ENCODE measurements around the gene ADD3.

The ADD3 gene

GRCh38 chr10:109971634-109972033, 36.1 kb upstream of the ADD3 start:
- no peak for DNase-seq (ENCODE audit: low read depth in 2 of 2)
- TF ChIP-seq CTCF (IDR thresholded peaks at IDR 0.05; ENCODE audit: low read depth, low read length) = no peak
- H3K4me3 ChIP-seq (replicated peaks in 1 of 2; ENCODE audit: low read depth in 2 of 2, low read length in 2 of 2) = no peak overlapping the region

DNA sequence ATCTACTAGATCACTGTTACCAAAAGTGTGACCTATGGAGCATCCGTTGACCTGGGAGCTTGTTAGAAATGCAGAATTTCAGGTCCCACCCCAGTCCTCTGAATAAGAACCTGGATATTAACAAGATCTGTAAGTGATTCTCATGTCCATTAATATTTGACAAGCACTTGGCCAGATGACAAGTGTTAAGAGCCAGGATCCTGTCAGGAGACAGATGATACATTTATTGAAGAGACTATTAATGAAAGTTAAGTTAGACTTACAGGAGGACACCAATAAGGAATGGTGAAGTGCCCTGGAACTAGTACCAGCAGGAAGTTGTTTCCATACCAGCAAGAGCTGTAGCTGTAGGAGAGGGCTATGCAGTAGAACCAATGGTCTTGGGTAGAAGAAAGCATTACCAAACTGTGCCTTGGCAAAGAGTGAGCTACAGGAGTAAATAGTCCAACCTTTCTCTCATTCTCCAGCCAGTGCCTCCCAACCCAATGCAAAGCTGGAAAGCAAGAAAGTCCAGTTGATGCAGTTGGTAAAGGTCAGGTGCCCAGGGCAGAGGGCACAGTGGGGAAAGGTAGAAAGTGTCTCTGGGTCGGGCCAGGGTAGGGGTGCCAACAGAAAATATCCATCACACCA, 35.3 kb upstream of the ADD3 start:
- no peak for DNase-seq (ENCODE audit: low read depth in 2 of 2)
- no peak for TF ChIP-seq CTCF (IDR thresholded peaks at IDR 0.05; ENCODE audit: low read depth, low read length)
- H3K4me3 ChIP-seq (replicated peaks in 1 of 2; ENCODE audit: low read depth in 2 of 2, low read length in 2 of 2) = no peak overlapping the region

DNA sequence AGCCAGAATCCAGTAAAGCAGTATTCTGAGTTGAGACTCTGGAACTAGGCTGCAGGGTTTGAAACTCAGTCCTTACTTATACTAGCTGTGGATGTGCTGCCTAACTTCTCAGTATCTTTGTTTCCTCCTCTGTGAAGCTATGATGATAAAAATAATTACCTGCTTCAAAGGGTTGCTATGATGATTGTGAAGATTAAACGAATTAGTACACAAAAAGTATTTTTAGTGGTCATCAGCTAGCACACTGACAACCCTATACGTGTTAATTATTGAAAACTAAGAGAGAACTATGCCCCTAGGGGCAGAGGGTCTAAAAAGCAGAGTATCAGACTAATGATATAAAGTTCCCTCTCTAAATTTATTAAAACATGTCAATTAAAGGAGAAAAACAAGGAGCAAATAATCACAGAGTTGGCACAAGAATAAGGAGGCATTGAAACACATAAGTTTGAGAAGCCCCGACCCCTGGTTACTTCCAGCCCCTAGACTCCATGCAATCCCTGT, 34.4 kb upstream of the ADD3 start:
- H3K4me3 ChIP-seq (replicated peaks in 1 of 2; ENCODE audit: low read depth in 2 of 2, low read length in 2 of 2) = no peak overlapping the region
- no peak for TF ChIP-seq CTCF (IDR thresholded peaks at IDR 0.05; ENCODE audit: low read depth, low read length)
- no peak for DNase-seq (ENCODE audit: low read depth in 2 of 2)

DNA sequence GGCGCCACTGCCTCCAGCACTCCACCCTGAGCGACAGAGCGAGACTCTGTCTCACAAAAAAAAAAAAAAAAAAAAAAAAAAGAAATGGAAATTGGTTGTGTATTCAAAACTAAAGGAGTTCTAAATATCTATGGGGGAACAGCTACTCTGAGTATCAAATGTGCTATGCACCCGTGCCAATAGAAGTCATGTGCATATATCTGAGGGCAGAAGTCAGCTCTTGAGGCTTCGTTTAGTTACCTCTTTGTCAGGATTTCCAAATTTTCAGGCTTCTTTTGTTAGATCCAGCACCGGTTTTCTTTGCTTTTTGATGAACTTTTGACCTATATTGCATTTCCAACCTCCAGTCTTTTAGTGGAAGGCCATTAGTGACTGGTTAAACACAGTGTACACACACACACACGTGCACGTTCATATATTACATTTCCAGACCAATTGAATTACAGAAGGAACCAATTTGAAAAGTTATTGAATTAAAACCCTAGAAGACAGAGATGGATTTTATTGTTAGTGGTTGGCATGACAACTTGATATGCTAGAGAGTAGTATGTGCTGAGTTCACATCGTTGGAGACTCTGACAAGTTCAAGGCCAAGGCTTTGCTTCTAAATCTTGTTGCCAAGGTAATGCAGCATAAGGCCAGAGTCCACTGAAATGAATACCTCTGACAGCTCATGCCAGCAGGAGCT, 33.1 kb upstream of the ADD3 start:
- DNase-seq (ENCODE audit: low read depth in 2 of 2) = peak in 1 of 2 donors; percentile 69
- no peak overlapping the region for H3K4me3 ChIP-seq (replicated peaks in 1 of 2; ENCODE audit: low read depth in 2 of 2, low read length in 2 of 2)
- no peak for TF ChIP-seq CTCF (IDR thresholded peaks at IDR 0.05; ENCODE audit: low read depth, low read length)

- no peak for DNase-seq (ENCODE audit: low read depth in 2 of 2)
- H3K4me3 ChIP-seq (replicated peaks in 1 of 2; ENCODE audit: low read depth in 2 of 2, low read length in 2 of 2) = no peak overlapping the region
- TF ChIP-seq CTCF (IDR thresholded peaks at IDR 0.05; ENCODE audit: low read depth, low read length) = no peak
Observed at GRCh38 chr10:109975244-109976190, 32.3 kb upstream of the ADD3 start.

GRCh38 chr10:109976681-109977080, 31.1 kb upstream of the ADD3 start:
- DNase-seq (ENCODE audit: low read depth in 2 of 2) = no peak
- no peak overlapping the region for H3K4me3 ChIP-seq (replicated peaks in 1 of 2; ENCODE audit: low read depth in 2 of 2, low read length in 2 of 2)
- TF ChIP-seq CTCF (IDR thresholded peaks at IDR 0.05; ENCODE audit: low read depth, low read length) = no peak

Measured in cardiac fibroblast (primary cell).